ENCODE measurements around the gene SLC27A6. TPM values are rescaled to one million over a fixed set of nuclear protein-coding genes. Genes with fewer than 3 reads are reported as not detected.
"Not testable (repeated sequence)": the region's sequence is repeated elsewhere in the genome, so short reads cannot be mapped to it uniquely, and the experiment has no call there.

Gene SLC27A6
- total RNA-seq, 1 experiment from 2014 or later = not detected

DNA sequence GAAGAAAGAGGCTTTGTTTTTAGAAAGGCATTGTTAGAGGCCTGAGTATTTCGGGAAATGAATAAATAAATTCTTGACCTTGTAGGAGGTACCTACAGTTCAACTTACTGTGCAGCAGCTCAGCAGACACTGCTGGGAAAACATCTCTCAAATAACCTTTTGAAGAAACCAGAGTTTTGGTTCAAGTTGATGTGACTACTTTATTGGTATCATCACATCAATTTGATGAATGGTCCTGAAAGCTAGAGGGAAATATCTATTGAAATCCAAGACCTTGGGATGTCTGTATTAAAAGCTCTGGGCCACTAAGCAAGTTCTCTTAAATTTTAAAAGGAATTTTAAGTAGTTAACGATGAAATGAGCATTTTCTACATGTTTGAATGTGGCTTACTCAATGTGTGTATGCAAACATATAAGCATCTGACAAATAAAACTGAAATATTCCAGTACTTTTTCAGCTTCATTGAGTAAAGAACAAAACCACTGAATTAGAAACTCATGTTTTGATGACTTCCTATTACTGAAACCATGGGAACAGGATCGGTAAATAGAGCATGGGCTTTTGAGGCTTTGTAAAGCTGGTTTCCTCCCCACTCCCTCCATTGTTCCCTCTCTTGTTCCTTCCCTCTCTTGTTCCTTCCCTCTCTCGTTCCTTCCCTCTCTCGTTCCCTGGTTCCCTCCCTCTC is 36.7 kb downstream of the SLC27A6 start:
- no peak for DNase-seq (ENCODE audit: low read depth)

DNA sequence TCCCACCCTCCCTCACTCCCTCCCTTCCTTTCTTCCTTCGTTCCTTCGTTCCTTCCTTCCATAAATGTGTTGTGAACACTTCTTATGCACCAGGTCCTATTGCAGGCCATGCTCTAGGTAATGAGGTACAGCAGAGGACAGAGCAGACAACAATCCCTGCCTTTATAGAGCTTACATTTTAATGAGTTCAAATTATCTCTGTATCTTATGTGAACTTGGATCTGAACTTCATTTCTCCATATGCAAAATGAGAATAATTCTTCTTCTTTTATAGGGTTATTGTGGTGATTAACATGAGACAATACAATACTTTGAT is 37.2 kb downstream of the SLC27A6 start:
- DNase-seq (ENCODE audit: low read depth) = no peak

DNA sequence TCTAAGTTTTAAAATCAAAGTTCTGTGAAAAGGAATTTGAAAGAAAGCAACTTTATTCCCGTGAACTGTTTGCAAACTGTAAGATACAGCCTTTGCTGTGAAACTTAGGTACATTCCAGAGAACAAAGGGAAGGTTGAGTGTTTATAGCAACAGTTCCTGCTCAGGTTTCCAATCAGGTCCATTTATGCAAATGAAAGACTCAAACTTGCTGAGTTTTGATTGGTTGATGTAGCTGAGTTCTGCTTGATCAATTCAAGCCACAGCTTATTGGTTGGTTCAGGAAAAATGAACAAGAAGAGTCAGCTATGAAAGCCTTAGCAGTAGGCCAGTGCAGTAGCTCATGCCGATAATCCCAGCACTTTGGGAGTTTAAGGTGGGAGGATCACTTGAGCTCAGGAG is 37.9 kb downstream of the SLC27A6 start:
- DNase-seq (ENCODE audit: low read depth) = no peak

DNA sequence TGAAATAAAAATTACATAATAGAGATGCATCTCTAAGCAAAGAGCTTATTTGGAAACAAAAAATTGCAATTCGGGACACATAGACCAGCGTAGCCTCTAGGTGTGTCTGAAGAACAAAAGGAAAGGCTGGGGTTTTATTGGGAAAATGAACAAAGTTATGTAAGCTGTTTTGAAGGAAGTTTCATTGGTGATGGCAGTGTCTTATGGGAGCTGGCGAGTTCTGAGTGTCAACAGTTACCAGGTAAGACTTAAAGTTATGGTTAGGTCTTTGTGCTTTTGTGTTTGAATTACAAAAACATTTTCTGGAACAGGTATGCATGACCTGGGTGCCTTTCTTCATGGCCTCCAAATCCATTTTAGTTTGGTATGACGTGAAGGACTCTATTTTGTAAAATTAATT is 48.9 kb downstream of the SLC27A6 start:
- DNase-seq (ENCODE audit: low read depth) = no peak

DNA sequence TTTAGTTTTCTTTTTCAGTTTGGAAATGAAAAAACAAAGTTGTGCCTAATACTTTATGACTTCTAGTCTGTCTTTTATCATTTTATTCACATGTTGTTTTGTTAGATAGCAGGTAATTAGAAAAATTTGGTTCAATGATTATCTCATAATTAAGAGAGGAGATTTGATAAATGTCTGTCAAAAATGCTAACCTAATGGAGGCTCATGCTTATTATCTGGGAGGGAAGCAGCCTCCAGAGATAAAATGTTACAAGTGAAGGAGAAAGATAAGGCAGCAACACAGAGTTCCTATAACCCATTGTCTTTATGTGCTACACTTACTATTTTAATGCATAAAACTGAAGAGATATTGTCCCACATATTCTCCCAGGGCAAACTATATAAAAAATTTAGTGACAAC is 53.5 kb downstream of the SLC27A6 start:
- DNase-seq (ENCODE audit: low read depth) = no peak

DNA sequence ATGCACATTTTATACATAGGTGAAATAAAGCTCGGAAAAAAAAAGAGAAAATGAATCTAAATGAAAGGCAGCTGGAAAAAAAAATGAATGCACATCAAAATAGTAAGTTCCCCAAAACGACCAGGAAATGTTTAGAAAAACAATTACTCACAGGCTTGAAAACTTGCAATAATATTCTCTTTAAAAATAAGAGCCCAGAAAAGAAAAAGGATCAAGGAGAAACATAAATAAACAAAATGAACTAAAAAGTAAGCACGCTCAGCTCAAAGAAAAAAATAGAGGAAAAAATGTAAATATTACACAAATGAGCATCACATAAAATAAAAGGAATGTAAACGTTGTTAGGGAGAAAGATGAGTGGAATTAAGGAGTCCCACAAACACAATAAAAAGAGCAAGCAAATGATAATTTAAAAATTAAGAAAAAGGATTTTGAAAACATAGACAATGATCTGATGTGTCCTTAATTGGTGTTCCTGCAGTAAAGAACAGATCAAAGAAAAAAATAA is 54.2 kb downstream of the SLC27A6 start:
- no peak for DNase-seq (ENCODE audit: low read depth)

DNA sequence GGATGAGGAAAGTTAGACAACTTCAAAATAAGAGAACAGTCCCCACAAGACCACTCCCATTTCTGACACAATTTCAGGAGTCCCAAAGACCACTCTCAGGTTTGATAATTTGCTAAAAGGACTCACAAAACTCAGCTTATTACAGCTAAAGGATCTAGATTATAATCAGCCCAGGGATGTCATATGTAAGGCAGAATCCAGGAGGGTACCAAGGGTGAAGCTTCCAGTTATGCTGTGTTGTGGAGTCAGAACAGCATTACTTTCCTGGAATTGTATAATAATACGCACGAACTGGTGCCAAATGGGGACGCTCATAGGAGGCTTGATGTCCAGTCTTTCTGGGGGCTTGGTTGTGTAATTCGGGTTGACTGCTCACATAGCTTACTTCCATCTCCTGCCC is 55.4 kb downstream of the SLC27A6 start:
- DNase-seq (ENCODE audit: low read depth) = no peak

DNA sequence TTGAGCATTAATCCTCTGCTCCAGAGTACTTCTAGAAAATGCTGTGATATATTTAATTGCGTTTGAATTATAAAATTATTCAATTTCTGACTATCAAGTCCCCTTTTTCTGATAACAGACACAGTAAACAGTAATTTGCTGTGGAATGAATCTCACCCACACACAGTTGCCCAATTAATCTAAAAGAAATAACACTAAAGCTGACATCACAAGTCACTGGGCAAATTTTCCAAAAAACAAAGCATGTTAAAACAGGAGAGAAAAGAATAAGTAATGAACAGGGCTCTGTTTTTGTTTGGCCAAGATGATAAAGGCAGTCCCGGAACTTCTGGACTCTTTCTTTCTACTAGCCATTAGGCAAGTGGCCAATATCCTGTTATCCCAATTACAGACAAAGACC is 56.5 kb downstream of the SLC27A6 start:
- DNase-seq (ENCODE audit: low read depth) = no peak

DNA sequence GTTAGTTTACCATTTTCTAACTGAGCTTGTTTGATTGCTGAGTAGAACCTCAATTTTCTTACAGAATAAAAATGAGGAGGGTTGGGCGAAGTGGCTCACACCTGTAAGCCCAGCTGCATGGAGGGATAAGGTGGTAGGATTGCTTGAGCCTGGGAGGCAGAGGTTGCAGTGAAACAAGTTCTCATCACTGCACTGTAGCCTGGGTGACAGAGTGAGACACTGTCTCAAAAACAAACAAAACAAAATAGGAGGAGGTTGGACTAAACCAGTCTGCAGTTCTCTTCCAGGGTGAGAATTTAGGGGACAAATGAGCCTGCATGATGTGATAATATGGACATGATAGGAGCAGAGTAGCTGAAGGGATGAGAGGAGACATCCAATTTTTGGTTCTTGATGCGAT is 57.3 kb downstream of the SLC27A6 start:
- DNase-seq (ENCODE audit: low read depth) = no peak

DNA sequence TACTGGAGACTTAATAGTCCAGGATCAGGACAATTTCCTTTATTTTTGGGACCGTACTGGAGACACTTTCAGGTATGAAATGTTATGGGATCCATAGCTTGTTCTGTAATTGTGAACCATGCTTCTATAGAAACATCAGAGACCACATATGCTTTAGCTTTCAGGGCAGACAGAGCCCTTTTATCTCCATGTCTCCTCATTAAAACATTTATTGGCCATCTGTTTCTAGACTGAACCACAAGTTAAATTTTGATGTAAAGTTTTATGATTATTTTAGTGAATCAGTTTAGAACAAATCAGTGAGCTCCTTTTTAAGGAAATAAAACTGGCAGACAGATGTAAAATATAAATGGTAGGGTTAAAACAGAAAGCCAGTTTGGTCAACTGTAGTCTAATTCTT is 62.0 kb downstream of the SLC27A6 start:
- no peak for DNase-seq (ENCODE audit: low read depth)

DNA sequence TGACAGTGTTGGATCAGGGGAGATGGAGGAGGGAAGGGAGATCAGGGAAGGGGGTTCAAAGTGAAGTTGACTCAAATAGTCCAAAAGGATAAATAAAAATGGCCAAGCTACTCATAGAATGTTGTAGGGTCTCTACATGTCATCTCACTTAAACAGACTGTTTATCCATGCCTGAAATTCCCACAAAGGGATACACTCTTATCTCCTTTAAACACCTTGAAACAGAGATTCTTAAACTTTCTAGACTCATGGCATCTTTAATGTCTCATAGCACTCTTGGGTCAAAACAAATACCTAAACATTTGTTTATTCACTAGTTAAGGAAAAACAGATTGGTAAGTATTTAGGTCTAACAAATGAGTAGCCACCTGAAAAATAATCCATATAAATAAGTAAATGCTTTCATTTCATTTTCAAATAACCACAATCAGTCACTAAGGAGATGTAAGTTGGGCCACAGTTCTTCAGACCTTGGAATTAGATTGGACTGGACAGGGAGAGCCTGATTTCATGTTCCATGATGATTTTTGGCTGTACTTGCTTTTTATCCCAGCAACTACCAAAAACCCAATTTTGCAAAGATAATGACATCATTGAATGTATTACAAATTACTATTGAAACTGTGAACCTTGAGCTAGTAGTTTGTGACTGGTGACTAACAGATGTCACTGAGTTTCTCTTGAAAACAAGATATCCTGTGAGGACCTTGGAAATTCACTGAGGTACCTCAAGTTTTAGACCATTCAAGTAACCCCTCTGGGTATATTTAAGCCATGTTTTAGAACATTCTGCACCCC is 66.8 kb downstream of the SLC27A6 start:
- no peak for DNase-seq (ENCODE audit: low read depth)

DNA sequence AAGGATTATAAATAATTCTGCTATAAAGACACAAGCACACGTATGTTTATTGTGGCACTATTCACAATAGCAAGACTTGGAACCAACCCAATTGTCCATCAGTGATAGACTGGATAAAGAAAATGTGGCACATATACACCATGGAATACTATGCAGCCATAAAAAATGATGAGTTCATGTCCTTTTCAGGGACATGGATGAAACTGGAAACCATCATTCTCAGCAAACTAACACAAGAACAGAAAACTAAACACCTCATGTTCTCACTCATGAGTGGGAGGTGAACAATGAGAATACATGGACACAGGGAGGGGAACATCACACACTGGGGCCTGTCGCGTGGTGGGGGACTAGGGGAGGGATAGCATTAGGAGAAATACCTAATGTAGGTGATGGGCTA is 71.0 kb downstream of the SLC27A6 start:
- not testable (repeated sequence) for DNase-seq (ENCODE audit: low read depth)

DNA sequence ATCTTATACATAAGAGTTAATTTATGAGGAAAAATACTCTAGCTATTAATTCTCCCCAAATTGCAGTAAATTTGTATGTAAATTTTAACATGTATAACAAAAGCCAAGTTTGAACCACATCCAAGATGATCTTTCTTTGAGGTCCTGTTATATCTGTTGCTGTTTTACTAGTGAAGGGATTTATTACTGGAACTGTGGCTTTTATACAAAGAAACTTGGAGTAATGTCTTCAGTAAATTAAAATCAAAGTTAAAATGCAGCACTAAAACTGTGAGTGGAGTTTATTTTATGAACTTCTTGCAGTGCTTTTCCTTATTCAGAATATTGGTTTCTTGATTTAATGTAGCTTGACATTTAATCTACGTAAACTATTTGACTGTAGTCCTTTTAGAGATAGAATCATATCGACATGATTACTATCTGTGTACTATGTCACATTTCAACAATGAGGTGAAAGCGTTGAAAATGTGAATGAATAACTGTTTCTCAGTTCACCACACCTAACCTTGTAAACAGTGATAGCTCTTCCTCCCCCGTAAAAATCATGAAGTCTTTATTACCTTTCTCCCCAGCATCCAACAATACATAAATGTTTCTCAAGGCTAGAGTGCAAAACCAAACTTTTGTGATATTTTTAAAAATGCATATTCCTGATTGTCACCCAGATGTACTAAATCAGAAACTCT is 76.1 kb downstream of the SLC27A6 start:
- no peak for DNase-seq (ENCODE audit: low read depth)

DNA sequence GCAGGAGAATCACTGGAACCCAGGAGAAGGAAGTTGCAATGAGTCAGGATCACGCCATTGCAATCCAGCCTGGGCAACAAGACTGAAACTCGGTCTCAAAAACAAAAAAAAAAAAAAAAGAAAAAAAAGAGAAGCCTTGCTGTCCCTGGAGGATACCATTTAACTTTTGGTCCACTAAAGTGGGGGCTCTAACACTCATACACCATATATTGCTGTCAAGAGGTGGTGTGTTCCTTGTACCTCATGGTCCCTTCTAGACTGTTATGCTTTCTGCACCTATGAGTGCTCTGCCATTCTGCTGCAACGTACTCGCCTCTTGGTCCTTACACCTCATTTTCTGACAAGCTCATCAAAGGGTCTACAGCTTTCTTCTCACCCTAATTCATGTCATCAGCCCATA is 77.0 kb downstream of the SLC27A6 start:
- DNase-seq (ENCODE audit: low read depth) = no peak

DNA sequence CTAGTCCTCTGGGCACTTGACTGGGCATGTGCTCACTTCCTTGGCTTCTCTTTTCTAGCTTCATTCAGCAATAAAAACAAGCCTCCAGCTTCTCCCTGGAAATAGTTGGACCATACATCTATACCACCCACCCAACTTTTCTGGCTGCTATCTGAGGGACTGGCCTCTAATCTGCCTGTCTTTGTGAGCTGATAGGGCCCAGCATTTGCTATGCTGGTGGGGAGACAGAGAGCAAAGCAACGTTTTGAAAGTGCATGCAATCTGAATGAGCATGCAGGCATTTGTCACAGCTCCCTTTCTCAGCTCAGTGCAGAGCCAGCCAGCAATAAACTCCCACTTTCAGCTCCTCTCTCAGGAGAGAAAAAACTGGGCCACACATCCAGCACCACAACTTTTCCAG is 78.6 kb downstream of the SLC27A6 start:
- DNase-seq (ENCODE audit: low read depth) = no peak

DNA sequence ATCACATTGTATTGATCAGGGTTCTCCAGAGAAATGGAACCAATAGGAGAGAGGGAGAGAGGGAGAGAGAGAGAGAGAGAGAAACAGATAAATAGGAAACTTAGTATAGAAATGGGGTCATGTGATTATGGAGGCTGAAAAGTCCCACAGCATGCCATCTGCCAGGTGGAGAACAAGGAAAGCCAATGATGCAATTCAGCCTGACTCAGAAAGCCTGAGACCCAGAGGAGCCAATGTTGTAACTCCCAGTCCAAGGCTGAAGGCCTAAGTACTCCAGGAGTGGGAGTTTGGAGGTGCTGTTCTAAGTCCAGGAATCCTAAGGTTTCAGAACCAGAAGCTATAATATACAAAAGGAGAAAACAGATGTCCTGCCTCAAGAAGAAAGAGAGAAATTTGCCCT is 80.9 kb downstream of the SLC27A6 start:
- no peak for DNase-seq (ENCODE audit: low read depth)

DNA sequence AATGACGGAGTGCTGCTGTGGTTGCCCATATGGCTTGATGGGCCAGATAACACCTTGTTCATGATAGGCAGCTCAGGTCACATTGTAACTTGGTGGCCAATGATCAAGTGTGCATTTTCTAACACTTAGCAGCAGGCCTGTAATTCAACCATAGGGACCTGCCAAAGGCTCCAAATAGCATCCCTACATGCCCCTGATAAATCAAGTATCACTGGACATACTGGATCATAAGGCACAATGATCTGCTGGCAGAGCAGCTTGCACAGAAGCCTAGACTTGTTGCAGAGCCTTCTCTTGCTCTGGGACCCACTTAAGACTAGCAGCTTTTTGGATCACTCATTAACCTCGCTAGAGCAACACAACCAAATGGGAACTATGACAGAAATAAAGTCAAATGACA is 83.2 kb downstream of the SLC27A6 start:
- DNase-seq (ENCODE audit: low read depth) = no peak

DNA sequence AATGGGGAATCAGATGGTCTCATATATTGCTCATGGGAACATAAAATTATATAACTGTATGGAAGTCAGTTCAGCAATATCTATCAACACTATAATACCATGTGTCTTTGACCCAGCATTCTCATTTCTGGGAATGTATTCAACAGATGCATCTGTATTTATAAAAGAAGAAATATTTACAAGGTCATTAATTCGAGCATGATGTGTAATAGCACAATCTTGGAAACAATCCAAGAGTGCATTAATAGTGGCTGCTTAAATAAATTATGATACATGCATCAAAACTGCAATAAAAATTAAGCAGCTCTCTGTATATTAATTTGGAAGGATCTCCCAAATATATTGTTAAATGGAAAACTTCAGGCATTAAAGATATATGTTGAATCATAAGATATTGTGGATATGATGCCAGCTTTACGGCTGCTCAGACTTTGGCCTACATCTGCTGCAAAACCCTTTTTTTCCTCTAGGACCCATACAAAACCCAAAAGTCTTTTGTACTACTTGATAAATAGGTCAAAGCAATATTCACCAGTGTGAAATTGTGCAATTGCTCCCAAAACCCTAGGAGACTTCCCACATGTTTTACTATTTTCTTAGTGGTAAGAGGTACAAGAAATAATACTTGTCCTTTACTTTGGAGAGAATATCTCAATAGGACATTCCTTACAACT is 84.0 kb downstream of the SLC27A6 start:
- DNase-seq (ENCODE audit: low read depth) = no peak

DNA sequence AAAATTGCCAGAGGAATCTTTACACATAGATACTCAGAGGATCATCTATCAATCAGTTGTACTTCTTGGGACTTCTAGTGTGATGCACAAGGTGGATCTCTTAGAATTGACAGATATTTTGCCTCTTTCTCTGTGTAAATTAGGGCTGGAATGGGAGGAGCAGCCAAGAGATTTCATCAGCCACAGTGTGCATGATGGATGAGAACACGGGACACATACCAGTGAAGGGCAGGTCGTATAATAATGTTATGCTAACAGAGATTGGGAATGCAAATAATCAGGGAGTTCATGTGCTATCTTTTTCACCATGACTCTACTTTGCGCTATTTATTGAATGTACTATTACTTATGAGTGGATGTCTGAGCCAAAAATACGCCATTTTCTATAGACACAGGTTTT is 86.0 kb downstream of the SLC27A6 start:
- no peak for DNase-seq (ENCODE audit: low read depth)

DNA sequence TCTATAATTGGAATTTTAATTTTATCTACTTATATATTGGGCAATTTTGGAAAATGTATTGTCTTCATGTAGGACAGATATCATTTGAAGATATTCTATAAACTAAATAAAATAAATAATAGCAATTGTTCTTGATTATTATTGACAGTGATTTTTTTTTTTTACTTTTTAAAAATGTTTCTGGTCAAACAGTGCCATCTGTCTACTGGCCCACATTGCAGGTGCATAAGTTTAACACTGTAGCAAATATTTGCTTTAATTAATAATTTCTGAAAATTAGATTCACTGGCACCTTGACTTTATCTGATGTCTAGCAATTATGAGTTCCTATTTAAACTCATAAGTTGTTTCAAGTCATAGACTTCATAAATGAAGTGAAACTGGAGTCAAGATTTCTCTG is 88.2 kb downstream of the SLC27A6 start:
- DNase-seq (ENCODE audit: low read depth) = no peak

DNA sequence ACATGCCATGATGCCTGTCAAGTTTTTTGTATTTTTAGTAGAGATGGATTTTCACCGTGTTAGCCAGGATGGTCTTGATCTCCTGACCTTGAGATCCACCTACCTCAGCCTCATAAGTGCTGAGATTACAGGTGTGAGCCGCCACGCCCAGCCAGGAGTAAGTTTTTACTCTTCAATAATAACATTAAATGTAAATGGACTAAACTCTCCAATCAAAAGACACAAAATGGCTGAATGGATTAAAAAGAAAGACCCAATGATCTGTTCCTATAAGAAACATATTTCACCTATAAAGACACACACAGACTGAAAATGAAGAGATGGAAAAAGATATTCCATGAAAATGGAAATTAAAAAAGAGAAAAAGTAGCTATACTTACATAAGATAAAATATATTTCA is 92.0 kb downstream of the SLC27A6 start:
- no peak for DNase-seq (ENCODE audit: low read depth)

DNA sequence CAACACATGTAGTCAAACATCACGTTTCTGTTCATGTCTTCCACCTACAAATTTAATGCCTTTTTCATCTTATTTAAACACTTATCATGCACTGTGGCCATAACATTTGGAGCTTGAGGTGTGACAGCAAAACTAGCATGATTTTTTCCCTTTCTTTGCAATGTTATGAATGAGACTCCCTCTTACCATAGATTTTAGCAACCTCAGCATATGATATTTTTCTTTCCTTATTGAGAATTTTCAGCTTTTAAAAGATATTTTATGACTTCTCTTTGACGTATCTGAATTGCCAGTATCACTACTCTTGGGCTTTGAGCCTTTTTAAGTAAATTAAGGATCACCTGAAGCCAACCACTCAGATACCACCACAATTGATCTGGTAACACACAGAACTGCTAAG is 96.6 kb downstream of the SLC27A6 start:
- no peak for DNase-seq (ENCODE audit: low read depth)
